NCI-H524 treated with DMSO at 0.1 percent for 48 hours (cell line): ENCODE measurements around the gene FGR.

Source experiments
- DNase-seq: peaks from one replicate; lab custom pipeline; 2025; lab: John Stamatoyannopoulos, UW

FGR gene

GRCh38 chr1:27615346-27616192 is 19.4 kb downstream of the FGR start:
- DNase-seq = no peak

- no peak for DNase-seq
Measured at GRCh38 chr1:27614625-27615344, 20.2 kb downstream of the FGR start.

GRCh38 chr1:27614043-27614624 is 20.9 kb downstream of the FGR start:
- DNase-seq = no peak

- no peak for DNase-seq
Measured at GRCh38 chr1:27612718-27613117, 22.3 kb downstream of the FGR start.

GRCh38 chr1:27611450-27611849 is 23.5 kb downstream of the FGR start:
- DNase-seq = no peak

- DNase-seq = no peak
Measured at GRCh38 chr1:27609618-27610240, 25.3 kb downstream of the FGR start.

GRCh38 chr1:27609210-27609555 is 25.8 kb downstream of the FGR start:
- no peak for DNase-seq

GRCh38 chr1:27607239-27607804 is 27.7 kb downstream of the FGR start:
- no peak for DNase-seq

GRCh38 chr1:27606708-27607238 is 28.2 kb downstream of the FGR start:
- no peak for DNase-seq

- no peak for DNase-seq
Measured at GRCh38 chr1:27605796-27606707, 28.9 kb downstream of the FGR start.

GRCh38 chr1:27605300-27605766 is 29.7 kb downstream of the FGR start:
- no peak for DNase-seq

- no peak for DNase-seq
Measured at GRCh38 chr1:27604579-27605299, 30.2 kb downstream of the FGR start.

GRCh38 chr1:27603681-27604578 is 31.1 kb downstream of the FGR start, which contains the start of gene AHDC1:
TSS of gene AHDC1 (minus strand) at chr1:27604144. CDS start at chr1:27552115, 52,029 bp downstream.
- DNase-seq = no peak

- no peak for DNase-seq
Measured at GRCh38 chr1:27603309-27603680, 31.7 kb downstream of the FGR start.

- no peak for DNase-seq
Measured at GRCh38 chr1:27602462-27603308, 32.3 kb downstream of the FGR start.

- no peak for DNase-seq
Measured at GRCh38 chr1:27601771-27602461, 33.1 kb downstream of the FGR start.

- no peak for DNase-seq
Measured at GRCh38 chr1:27601321-27601770, 33.6 kb downstream of the FGR start.
